AG08395 (cell line): Measurements from ENCODE around the gene EIF4G2.

Experiments used
- DNase-seq: peaks from one replicate; pipeline ENCODE4 v3.0.0; 2012; ENCODE audit warnings: mixed read lengths, low spot score

EIF4G2 gene

DNA sequence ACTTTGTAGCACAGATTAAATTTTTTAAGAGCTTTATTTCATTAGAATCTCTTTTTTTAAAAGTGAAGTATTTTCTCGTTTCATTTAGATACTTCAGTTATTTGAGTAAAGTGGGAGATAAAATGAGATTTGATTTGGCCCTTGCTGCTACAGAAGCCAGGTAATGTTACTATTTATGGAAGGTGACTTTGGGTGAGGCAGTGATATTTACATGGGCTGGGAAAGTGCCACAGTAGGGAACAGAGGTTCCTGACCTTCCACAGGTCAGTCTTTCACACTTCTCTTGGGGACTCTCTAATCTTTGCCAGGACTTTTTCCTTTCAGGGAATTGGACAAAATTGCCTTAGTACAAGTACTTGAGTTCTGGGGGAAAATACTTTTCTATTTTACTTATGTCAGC lies 37.3 kb downstream of the EIF4G2 start:
- no peak for DNase-seq

DNA sequence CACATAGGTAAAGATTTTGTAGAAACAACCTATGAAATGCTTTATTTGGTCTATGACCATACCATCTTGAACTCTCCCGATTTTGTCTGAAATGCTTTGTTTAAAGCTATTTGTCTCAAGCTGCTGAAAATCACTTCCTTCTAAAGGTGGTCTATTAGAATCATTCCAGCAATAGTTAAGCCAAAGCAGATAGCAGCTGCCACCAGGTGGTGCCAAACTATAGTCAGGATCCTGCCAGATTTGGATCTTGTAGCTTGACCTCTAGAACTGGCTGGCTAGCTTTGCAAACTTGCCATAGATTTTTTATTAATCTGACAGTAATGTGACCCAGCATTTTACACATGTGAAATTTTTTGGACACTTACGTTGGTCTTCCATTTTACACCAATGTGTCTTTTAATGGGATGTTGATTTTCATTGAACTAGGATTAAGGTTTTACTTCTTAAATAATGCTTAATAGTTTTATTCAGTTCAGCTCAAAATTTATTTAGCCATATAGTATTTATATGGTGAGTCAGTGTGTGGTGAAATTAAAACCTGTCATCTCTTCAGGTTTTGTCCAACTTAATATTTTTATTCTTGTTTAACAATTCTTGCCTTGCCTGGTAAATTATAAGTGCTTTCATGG lies 38.0 kb downstream of the EIF4G2 start:
- DNase-seq = peak; percentile 77

DNA sequence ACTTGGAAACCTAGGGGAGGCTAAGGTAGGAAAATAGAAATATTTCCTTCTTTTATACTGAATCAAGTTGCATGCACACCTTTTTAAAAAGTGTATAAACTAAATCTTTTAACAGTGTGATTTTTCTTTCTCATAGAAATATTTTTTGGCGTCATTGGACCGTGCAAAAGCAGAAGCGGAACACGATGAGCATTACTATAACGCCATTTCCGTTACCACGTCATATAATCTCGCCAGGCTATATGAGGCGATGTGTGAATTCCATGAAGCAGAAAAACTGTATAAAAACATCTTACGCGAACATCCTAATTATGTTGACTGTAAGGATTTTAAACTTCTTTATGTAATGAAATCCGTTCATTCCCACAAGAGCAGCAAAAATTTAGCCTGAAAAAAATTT lies 44.3 kb downstream of the EIF4G2 start:
- no peak for DNase-seq

DNA sequence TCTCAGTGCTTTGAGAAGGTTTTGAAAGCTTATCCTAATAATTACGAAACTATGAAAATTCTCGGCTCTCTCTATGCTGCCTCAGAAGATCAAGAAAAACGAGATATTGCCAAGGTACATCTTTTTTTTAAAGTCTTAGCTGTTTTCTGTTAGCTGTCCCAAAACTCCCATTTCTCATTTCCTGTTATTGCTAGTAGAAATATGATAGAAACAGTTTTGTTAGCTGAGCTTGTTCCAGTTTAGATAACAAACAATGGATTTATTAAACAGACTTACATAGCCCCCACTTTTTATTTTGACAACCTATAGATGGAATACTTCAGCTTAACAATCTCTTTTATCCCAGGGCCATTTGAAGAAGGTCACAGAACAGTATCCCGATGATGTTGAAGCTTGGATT lies 45.0 kb downstream of the EIF4G2 start:
- no peak for DNase-seq

DNA sequence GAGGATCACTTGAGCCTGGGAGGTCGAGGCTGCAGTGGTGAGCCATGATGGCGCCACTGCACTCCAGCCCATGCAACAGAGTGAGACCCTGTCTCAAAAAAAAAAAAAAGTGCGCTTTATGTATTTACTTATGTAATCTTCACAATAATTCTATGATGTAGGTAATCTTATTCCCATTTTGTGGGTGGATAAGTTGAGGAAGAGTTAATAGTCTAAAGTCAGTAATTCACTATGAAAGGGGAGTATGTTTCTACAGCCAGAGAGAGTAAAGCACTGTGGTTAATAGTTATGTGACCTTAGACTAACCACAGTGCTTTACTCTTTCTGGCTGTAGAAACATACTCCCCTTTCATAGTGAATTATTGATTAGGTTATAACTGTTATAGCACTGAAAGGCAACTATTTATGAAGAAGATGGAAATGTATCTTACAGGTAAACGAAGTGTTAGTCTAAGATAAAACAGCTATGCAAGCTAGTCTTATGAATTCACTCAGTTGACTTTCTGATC lies 45.8 kb downstream of the EIF4G2 start:
- DNase-seq = no peak

DNA sequence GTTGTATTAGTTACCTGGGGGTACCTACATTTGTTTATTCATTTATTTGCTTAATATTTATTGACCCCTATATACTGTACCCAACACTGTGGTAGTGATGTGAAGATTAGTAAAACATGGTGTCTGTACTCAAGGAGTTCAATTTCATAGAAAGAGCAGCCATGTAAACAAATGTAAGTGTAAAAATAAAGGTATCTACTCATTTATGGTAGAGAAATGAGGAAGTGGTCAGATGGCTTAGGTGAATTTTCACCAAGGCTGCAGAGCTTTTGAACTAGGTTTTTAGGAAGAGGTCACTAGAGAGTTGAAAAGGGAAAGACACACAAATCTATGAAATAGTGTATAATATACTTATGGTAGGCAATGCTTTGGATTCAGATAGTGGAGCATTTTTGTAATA lies 46.5 kb downstream of the EIF4G2 start:
- no peak for DNase-seq

DNA sequence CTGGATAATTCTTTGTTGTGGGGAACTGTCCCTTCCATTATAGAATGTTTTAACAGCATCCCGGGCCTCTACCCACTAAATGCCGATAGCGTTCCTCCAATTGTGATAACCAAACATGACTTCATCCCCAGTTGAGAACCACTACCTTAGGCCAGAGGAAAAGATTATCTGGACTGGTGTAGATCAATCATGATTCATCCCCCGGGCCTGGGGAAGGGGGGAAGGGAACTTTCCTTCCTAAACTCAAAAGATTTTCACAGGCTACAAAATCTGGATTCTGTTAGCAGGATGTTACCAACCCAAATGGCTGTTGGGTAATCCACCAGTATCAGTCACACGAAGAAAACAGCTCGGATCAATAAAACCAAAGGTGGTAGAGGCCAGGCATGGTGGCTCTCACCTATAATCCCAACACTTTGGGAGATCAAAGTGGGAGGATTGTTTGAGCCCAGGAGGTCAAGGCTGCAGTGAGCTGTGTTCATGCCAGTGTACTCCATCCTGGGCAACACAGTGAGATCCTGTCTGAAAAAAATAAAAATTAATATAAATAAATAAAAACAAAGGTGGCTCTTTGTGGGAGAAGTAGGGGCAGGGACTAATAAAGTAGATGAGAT lies 47.5 kb downstream of the EIF4G2 start:
- DNase-seq = no peak

DNA sequence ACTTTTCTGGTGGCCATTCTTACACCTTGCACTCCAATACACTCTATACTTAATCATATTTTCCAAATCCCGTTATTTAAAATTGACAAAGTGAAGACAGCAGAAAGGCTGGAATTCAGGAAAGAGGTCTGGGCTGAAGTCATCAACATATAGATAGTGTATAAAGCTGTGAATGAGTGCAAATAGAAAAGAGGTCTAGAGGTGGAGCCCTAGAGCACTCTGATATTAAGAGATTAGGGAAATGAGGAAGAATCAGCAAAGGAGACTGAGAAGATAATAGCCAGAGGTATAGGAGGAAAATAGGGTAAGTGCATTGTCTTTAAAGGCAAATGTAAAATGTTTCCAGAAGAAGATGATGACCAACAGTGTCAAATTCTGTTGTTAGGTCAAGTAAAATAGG lies 49.8 kb downstream of the EIF4G2 start:
- no peak for DNase-seq

DNA sequence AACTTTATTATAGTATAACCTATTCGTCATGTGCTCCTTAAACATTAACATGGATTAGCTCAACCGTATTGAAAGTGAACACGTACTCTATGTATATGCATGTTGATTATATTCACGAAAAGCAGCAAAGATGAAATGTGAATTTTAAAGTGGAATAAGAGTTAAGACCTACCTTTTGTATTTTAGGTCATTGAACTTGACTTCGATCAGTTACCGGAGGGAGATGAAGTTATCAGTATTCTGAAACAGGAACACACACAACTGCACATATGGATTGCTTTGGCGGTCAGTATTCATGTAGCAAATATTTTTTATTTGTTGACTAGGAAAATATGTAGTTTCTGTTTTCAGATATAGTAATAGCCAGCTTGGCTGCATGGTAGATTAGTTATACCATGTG lies 56.2 kb downstream of the EIF4G2 start:
- DNase-seq = no peak

DNA sequence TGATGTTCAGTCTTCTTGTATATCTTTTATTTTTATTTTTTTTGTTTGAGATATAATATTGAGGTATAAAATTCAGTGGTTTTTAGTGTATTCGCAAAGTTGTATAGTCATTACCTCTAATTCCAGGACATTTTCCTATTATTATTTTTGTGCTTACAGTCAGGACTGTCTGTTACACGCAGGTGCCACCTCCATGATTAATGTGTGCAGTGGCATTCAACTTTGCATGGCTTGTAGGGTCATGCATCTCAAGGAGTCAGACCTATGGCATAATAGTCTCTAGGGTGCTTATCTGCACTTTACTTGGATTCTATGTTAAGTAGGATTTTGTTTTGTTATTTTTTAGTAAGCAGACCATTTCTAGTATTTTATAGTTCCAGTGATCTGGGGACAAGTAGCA lies 56.7 kb downstream of the EIF4G2 start:
- no peak for DNase-seq

DNA sequence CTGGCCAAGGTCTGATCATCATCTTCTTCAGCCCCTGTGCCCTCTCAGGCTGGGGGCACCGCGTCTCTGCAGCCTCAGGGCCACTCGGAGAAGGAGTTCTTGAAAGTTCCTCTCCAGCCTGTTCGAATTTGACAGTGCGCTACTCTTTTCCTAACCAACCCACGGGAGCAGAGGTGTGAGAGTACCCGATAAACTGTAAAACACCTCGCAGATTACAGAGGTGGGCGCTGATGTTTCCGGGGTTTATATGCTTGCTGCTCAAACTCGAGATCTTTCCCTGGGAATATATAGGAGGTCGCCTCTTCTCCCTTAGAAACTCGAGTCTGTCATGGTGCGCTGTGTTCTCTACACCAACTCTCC lies 57.2 kb downstream of the EIF4G2 start:
- DNase-seq = peak; percentile 7

DNA sequence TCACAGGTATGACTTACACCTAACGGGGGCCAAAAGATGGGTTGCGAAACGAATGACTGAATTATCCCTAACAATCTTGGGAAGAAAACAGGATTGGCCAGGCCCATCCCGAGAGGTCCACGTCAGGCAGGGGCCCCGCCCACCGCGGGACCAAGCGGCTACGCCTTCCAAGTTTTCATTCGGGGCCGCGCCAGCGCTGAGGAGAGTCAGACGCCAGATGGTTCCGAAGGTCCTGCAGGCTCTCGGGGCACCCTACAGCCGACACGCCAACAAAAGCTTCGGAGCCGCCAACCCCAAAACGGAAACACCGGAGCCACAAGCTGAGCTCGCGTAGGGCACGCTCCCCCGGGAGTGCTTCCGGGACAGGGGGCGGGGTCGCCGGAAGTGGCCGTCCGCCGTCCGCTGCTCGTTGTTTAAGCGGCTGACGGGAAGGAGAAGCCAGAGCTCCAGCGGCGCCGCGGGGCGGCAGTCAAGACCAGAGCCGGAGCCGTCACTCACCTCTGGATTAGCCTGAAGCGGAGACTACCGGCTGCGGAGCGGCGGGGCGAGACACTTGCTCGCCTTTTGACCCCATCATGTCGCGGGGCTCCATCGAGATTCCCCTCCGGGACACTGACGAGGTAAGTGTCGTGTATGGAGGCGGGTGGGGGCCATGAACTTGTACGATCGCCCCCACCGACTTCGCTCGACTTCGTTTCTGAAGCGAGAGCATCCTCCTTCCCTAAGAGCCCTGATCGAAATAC lies 57.7 kb downstream of the EIF4G2 start, which contains the start of gene CTR9:
TSS of gene CTR9 (plus strand) at position 409 of the 743 bp plus-strand sequence. CDS start at position 576, 167 bp downstream.
- DNase-seq = peak; percentile 92

DNA sequence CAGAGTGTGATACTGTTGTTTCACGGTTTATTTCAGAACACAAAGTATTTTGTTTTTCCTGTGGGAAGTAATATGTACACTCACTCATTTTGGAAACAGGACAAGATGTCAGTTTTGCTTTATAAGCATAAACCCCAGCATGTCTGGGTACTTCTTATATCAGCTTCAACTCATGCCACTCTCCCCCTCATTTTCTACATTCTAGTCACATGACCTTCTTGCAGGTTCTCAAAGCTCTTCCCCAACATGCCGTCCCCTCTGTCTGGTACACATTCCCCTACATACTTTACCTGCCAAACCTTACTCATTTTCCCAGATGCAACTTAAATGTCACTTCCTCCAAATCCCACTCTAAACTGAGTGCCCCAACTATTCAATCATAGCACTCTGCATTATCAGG lies 59.2 kb downstream of the EIF4G2 start:
- DNase-seq = no peak

DNA sequence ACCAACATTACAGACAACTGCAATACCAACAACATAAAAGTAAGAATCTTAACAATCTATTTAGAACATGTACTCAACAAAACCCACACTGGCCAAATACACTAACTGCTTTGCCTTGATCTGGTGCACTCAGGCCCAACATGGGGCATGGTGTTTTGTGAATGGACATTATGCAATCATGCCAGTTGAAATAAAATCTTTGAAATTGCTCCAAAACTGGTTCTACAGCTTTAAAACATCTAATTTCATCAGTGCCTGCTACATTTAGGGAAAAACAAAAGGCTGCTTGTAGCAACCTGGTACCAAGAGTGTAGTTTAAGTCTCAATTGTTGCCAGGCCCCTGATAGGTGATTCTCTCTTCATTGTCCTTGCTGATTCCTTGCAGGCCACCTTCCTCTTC lies 61.0 kb downstream of the EIF4G2 start:
- DNase-seq = no peak
